Neural progenitor cell (in vitro differentiated cells): ENCODE results near the gene CD34.

Experiments
- CTCF ChIP-seq: fragments of 200-600 bp; sonication (generic); IDR thresholded peaks from 2 replicates; pipeline ENCODE4 v1.5.1; 2017; ENCODE audit warnings: antibody characterized with exemption, mild to moderate bottlenecking
- EZH2 ChIP-seq: fragments of 200-600 bp; sonication (generic); IDR thresholded peaks from 2 replicates; pipeline ENCODE4 v1.6.1; 2017; ENCODE audit warnings: antibody characterized with exemption, mild to moderate bottlenecking, moderate library complexity
- EZH2phosphoT487 ChIP-seq: fragments of 200-600 bp; sonication (generic); IDR thresholded peaks from 2 replicates; pipeline ENCODE4 v1.6.1; 2017; ENCODE audit warnings: antibody characterized with exemption

GRCh38 chr1:207849646-207850045 lies 61.3 kb downstream of the CD34 start:
- TF ChIP-seq EZH2 (no peak), CTCF (no peak), EZH2phosphoT487 (no peak)
